OCI-LY1 (cell line): ENCODE data around the gene CYTH4.

Experiments used
- H2AFZ ChIP-seq: fragments of 200-600 bp; sonication (generic), shearing (Covaris generic); 2 replicates; pipeline ENCODE4 v1.6.0; 2014; ENCODE audit warnings: antibody characterized with exemption, mild to moderate bottlenecking, low read length
- H3F3A ChIP-seq: fragments of 200-600 bp; sonication (generic), shearing (Covaris generic); 2 replicates; pipeline ENCODE4 v1.6.0; 2014; ENCODE audit warnings: mild to moderate bottlenecking, antibody characterized with exemption, low read length, moderate library complexity; ENCODE audit not compliant: insufficient read depth
- H3K27ac ChIP-seq: fragments of 200-600 bp; sonication (generic); 2 replicates; pipeline ENCODE4 v1.5.1; 2014; ENCODE audit warnings: low read length, mixed run types, mild to moderate bottlenecking, low read depth; ENCODE audit not compliant: poor library complexity, severe bottlenecking
- H3K27me3 ChIP-seq: fragments of 200-600 bp; sonication (generic); 2 replicates; pipeline ENCODE4 v1.6.0; 2014; ENCODE audit warnings: antibody characterized with exemption, mild to moderate bottlenecking, low read length, moderate library complexity; ENCODE audit not compliant: insufficient read depth
- H3K36me3 ChIP-seq: fragments of 200-600 bp; sonication (generic); 2 replicates; pipeline ENCODE4 v1.6.1; 2014; ENCODE audit warnings: mild to moderate bottlenecking, antibody characterized with exemption, low read length, moderate library complexity, mixed read lengths; ENCODE audit not compliant: insufficient read depth
- H3K4me1 ChIP-seq: fragments of 200-600 bp; sonication (generic); 2 replicates; pipeline ENCODE4 v1.5.1; 2014; ENCODE audit warnings: mild to moderate bottlenecking, low read length, moderate library complexity; ENCODE audit not compliant: insufficient read depth, severe bottlenecking
- H3K4me2 ChIP-seq: fragments of 200-600 bp; sonication (generic), shearing (Covaris generic); 2 replicates; pipeline ENCODE4 v1.6.1; 2014; ENCODE audit warnings: low read length
- H3K4me3 ChIP-seq: fragments of 200-600 bp; sonication (generic); 2 replicates; pipeline ENCODE4 v1.5.1; 2014; ENCODE audit warnings: low read length, low read depth, mild to moderate bottlenecking, mixed read lengths; ENCODE audit not compliant: poor library complexity, severe bottlenecking
- H3K79me2 ChIP-seq: fragments of 200-600 bp; shearing (Covaris generic); 2 replicates; pipeline ENCODE4 v1.6.1; 2016; ENCODE audit warnings: mixed run types, low read length, mixed read lengths; ENCODE audit not compliant: insufficient read depth
- H3K9ac ChIP-seq: fragments of 200-600 bp; sonication (generic), shearing (Covaris generic); 2 replicates; pipeline ENCODE4 v1.6.1; 2014; ENCODE audit warnings: mild to moderate bottlenecking, low read length, mixed read lengths
- H3K9me2 ChIP-seq: fragments of 200-600 bp; sonication (generic), shearing (Covaris generic); 2 replicates; pipeline ENCODE4 v1.6.1; 2014; ENCODE audit warnings: low read depth, mild to moderate bottlenecking, low read length, mixed read lengths
- H3K9me3 ChIP-seq: fragments of 200-600 bp; shearing (Covaris generic); 2 replicates; pipeline ENCODE4 v1.6.1; 2014; ENCODE audit warnings: low read length, mixed read lengths
- H4K20me1 ChIP-seq: fragments of 200-600 bp; sonication (generic), shearing (Covaris generic); 2 replicates; pipeline ENCODE4 v1.6.0; 2016; ENCODE audit warnings: mild to moderate bottlenecking, low read length; ENCODE audit not compliant: insufficient read depth
- CTCF ChIP-seq: fragments of 200-600 bp; sonication (generic), shearing (Covaris generic); IDR thresholded peaks from 2 replicates; pipeline ENCODE4 v1.5.1; 2017; ENCODE audit warnings: mild to moderate bottlenecking, antibody characterized with exemption, low read length, moderate library complexity, mixed read lengths
- EZH2 ChIP-seq: fragments of 200-600 bp; sonication (generic), shearing (Covaris generic); IDR thresholded peaks from 2 replicates; pipeline ENCODE4 v1.8.0; 2017; ENCODE audit warnings: borderline replicate concordance, mixed run types, mild to moderate bottlenecking, antibody characterized with exemption, low read length, moderate library complexity, mixed read lengths

CYTH4 gene

GRCh38 chr22:37306494-37306829 is 24.2 kb downstream of the CYTH4 start:
- no peaks in the 10 kb centered on the region for H4K20me1 ChIP-seq
- H3K4me3 ChIP-seq, result no peak overlapping the region
- no peaks in the 10 kb centered on the region for H3K79me2 ChIP-seq
- H3K36me3 ChIP-seq, result no peaks in the 10 kb centered on the region
- H3K27me3 ChIP-seq, result peaks cover 8% of the 10 kb centered on the region; the same call in 1 of the 2 replicates
- H3K9ac ChIP-seq, result no peak overlapping the region; the same call in 1 of the 2 replicates
- peak overlapping the region; percentile 79 for H3K27ac ChIP-seq
- H3F3A ChIP-seq, result no peaks in the 10 kb centered on the region
- H2AFZ ChIP-seq, result no peak overlapping the region
- no peaks in the 10 kb centered on the region for H3K9me2 ChIP-seq
- peaks cover 30% of the 10 kb centered on the region for H3K4me1 ChIP-seq
- TF ChIP-seq CTCF, result no peak
- no peak for TF ChIP-seq EZH2
- H3K9me3 ChIP-seq, result no peaks in the 10 kb centered on the region
- peak overlapping the region; percentile 20; the same call in 1 of the 2 replicates for H3K4me2 ChIP-seq

GRCh38 chr22:37308385-37309200 is 26.3 kb downstream of the CYTH4 start:
- no peaks in the 10 kb centered on the region for H3K9me2 ChIP-seq
- H3K9ac ChIP-seq, result no peak overlapping the region
- no peak overlapping the region for H2AFZ ChIP-seq
- peaks cover 30% of the 10 kb centered on the region for H3K4me1 ChIP-seq
- no peaks in the 10 kb centered on the region for H3F3A ChIP-seq
- no peaks in the 10 kb centered on the region for H3K79me2 ChIP-seq
- H3K4me2 ChIP-seq, result no peak overlapping the region
- H3K36me3 ChIP-seq, result no peaks in the 10 kb centered on the region
- TF ChIP-seq EZH2, result no peak
- no peak for TF ChIP-seq CTCF
- H4K20me1 ChIP-seq, result no peaks in the 10 kb centered on the region
- peaks cover 4% of the 10 kb centered on the region; the same call in 1 of the 2 replicates for H3K27me3 ChIP-seq
- H3K27ac ChIP-seq, result no peak overlapping the region
- H3K4me3 ChIP-seq, result no peak overlapping the region
- no peaks in the 10 kb centered on the region for H3K9me3 ChIP-seq

DNA sequence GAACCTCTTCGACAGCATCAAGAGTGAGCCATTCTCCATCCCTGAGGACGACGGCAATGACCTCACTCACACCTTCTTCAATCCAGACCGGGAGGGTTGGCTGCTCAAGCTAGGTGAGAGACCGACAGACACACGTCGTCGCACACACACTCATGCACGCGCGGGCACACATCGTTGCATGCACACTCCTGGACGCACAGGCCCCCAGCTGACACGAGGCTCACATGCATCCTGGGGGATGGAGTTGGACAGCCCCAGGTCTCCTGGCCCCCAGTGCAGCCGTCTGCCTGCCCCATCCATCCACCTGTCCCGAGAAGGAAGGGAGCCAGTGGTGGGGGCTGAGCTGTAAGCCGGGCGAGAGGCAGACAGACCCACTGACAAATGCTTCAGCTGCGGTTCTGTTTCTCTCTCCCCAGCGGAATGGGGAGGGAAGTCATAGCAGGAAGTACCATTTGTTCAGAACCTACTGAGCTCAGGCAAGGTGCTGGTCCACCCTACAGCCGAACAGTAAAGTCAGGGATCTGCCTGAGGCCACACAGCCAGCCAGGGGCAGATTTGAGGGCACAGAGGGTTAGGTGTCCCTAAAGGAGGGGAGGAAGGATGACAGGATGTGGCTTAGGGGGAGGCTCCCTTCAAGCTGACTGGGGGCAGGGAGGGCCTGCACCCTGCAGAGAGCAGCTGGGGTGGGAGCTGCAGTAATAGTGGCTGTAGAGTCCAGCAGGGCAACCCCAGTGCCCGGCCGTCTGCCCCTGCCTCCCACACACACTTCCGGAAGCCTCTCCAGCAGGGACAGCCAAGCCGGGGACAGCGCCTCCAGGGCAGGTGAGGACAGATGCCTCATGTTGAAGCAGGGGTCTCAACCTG is 27.1 kb downstream of the CYTH4 start:
- Histone ChIP-seq H3K9me3 (no peaks in the 10 kb centered on the region), H3K4me1 (peaks cover 30% of the 10 kb centered on the region), H2AFZ (no peak overlapping the region), H4K20me1 (no peaks in the 10 kb centered on the region), H3F3A (no peaks in the 10 kb centered on the region), H3K36me3 (no peaks in the 10 kb centered on the region), H3K27ac (no peak overlapping the region), H3K4me2 (no peak overlapping the region), H3K4me3 (no peak overlapping the region), H3K79me2 (no peaks in the 10 kb centered on the region), H3K27me3 (peaks cover 4% of the 10 kb centered on the region; the same call in 1 of the 2 replicates), H3K9me2 (no peaks in the 10 kb centered on the region), H3K9ac (no peak overlapping the region)
- TF ChIP-seq EZH2, result no peak
- TF ChIP-seq CTCF, result no peak
